Brain microvascular endothelial cell (primary cell): ENCODE results near the gene GPR183.

Experiments used
- DNase-seq: peaks from one replicate; pipeline ENCODE4 v3.0.0-alpha.2; 2020
- H3K27ac ChIP-seq: fragments of 250-450 bp; sonication (Bioruptor Pico); 2 replicates; pipeline ENCODE4 v1.5.1; 2020; ENCODE audit warnings: mild to moderate bottlenecking, moderate library complexity
- H3K27me3 ChIP-seq: fragments of 250-450 bp; sonication (Bioruptor Pico); replicated peaks from 2 replicates; pipeline ENCODE4 v1.5.1; 2020; ENCODE audit warnings: mild to moderate bottlenecking
- H3K36me3 ChIP-seq: fragments of 250-450 bp; sonication (Bioruptor Pico); replicated peaks from 2 replicates; pipeline ENCODE4 v1.5.1; 2020; ENCODE audit warnings: mild to moderate bottlenecking
- H3K4me3 ChIP-seq: 2 replicates; pipeline ENCODE4 v1.5.1; 2011; ENCODE audit warnings: low read depth, mild to moderate bottlenecking, control low read depth, low read length, moderate library complexity
- CTCF ChIP-seq: IDR thresholded peaks from 2 replicates; pipeline ENCODE4 v1.5.1; 2011; ENCODE audit warnings: low read depth, mild to moderate bottlenecking, moderate library complexity, low read length, control low read depth, inconsistent platforms; ENCODE audit errors: missing control alignments
- in situ Hi-C: cut with HindIII; loops from 2 replicates; pipeline ENCODE4 v1.10.0; 2017; ENCODE audit warnings: low sequenced_read_pairs, low pct_ligation_motif_present

Gene GPR183

GRCh38 chr13:99301056-99301838 lies 6.0 kb downstream of the GPR183 start:
- DNase-seq, result no peak
- no peak for TF ChIP-seq CTCF
- Histone ChIP-seq H3K36me3 (no peaks in the 10 kb centered on the region), H3K27me3 (no peaks in the 10 kb centered on the region), H3K4me3 (no peak overlapping the region), H3K27ac (no peak overlapping the region)
- in situ Hi-C loops, result no loop called here

- in situ Hi-C loops, result no loop called here
- no peaks in the 10 kb centered on the region for H3K27me3 ChIP-seq
- no peak overlapping the region for H3K4me3 ChIP-seq
- H3K27ac ChIP-seq, result no peak overlapping the region
- no peak for TF ChIP-seq CTCF
- no peaks in the 10 kb centered on the region for H3K36me3 ChIP-seq
- no peak for DNase-seq
Measured at GRCh38 chr13:99299920-99300341, 7.3 kb downstream of the GPR183 start.

- H3K27ac ChIP-seq, result no peak overlapping the region
- in situ Hi-C loops, result no loop called here
- no peak for DNase-seq
- no peak for TF ChIP-seq CTCF
- no peak overlapping the region for H3K4me3 ChIP-seq
- no peaks in the 10 kb centered on the region for H3K36me3 ChIP-seq
- H3K27me3 ChIP-seq, result no peaks in the 10 kb centered on the region
Measured at GRCh38 chr13:99299256-99299919, 7.8 kb downstream of the GPR183 start.

GRCh38 chr13:99298056-99298455 lies 9.1 kb downstream of the GPR183 start:
- no peak for TF ChIP-seq CTCF
- no peak overlapping the region for H3K27ac ChIP-seq
- H3K36me3 ChIP-seq, result no peaks in the 10 kb centered on the region
- H3K4me3 ChIP-seq, result no peak overlapping the region
- no peak for DNase-seq
- in situ Hi-C loops, result no loop called here
- H3K27me3 ChIP-seq, result no peaks in the 10 kb centered on the region

- in situ Hi-C loops, result no loop called here
- Histone ChIP-seq H3K27ac (no peak overlapping the region), H3K4me3 (no peak overlapping the region), H3K36me3 (no peaks in the 10 kb centered on the region), H3K27me3 (no peaks in the 10 kb centered on the region)
- no peak for TF ChIP-seq CTCF
- DNase-seq, result no peak
Measured at GRCh38 chr13:99297331-99297730, 9.9 kb downstream of the GPR183 start.
